Measurements from ENCODE around the gene ANGEL2. TPM values are rescaled to one million over a fixed set of nuclear protein-coding genes. Genes with fewer than 3 reads are reported as not detected.
A peak's percentile ranks its signal among the peaks of the same experiment; 100 is the strongest.

ANGEL2 gene
- total and polyA plus RNA-seq, 2 of the 13 experiments (the other 11 are each of a cell fraction or from before 2014, with no cell fraction given), result 12.3 to 25.4 TPM

DNA sequence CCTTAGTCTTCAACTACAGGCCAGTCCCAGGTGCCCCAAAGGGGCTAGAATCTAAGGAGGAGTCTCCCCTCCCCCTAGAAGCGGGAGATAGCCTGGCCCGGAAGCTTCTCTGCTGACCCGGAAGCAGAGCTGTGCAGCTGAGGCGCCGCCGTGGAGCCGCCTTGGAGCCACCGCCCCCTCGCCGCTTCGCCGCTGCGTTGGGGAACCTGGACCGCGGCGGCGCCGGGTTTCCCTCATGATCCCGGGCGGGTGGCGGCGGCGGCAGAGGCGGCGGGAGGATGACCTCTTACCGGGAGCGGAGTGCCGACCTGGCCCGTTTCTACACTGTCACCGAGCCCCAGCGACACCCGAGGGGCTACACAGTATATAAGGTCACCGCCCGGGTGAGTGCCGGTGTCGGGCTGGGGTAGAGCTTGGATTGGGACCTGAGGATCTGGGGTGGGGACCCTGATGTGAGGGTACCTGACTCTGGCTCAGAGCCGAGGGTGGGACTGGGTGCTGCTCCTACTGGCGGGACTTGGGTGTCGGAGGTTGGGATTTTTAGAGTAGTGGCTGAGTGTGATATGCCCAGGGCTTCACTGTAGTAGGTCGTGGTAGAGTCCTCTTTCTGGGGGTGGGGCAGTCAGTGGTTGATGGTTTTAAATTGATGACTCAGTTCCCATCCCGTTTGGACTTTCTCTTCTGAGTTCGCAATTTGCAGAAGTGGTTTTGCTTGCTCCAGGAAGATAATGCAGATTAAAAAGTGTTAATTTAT, 35.6 kb upstream of the ANGEL2 start, which contains the start of gene RPS6KC1 (continued):
- TF ChIP-seq FOSL2 (CRISPR knock-in tag; IDR thresholded peaks at IDR 0.05) (peak; percentile 73), ZBTB20 (CRISPR knock-in tag; IDR thresholded peaks at IDR 0.05; ENCODE audit: borderline replicate concordance, low read depth) (no peak), RFX5 (IDR thresholded peaks at IDR 0.05; ENCODE audit: low read depth, low read length) (no peak), KMT2B (CRISPR knock-in tag; IDR thresholded peaks at IDR 0.05) (peak; percentile 97), SOX13 (IDR thresholded peaks at IDR 0.05) (no peak), SOX13 (CRISPR knock-in tag; conservative IDR thresholded peaks at IDR 0.05 in 1 of 2, IDR thresholded peaks at IDR 0.05 in 1 of 2) (no peak; a peak in 1 of 4 replicates), YEATS2 (CRISPR knock-in tag; IDR thresholded peaks at IDR 0.05; ENCODE audit: borderline replicate concordance) (peak; percentile 67; the same call in 1 of the 2 replicates), ZBTB21 (CRISPR knock-in tag; IDR thresholded peaks at IDR 0.05) (no peak), SSRP1 (CRISPR knock-in tag; IDR thresholded peaks at IDR 0.05) (no peak), SUZ12 (IDR thresholded peaks at IDR 0.05; ENCODE audit: low read depth, low read length) (no peak), GRHL1 (CRISPR knock-in tag; conservative IDR thresholded peaks at IDR 0.05) (no peak), RBFOX2 (IDR thresholded peaks at IDR 0.05; ENCODE audit: low read depth, low read length) (peak; percentile 89), RNF2 (conservative IDR thresholded peaks at IDR 0.05; ENCODE audit: low read depth) (no peak), ZNF441 (CRISPR knock-in tag; IDR thresholded peaks at IDR 0.05; ENCODE audit: borderline replicate concordance) (0 out of 2 replicates have a peak, but pooled peaks have one; percentile 18), BRCA1 (CRISPR knock-in tag; IDR thresholded peaks at IDR 0.05) (peak; percentile 74; the same call in 1 of the 2 replicates), HNF4A (CRISPR knock-in tag; IDR thresholded peaks at IDR 0.05) (no peak), ZFP90 (CRISPR knock-in tag; IDR thresholded peaks at IDR 0.05; ENCODE audit: borderline replicate concordance) (peak; percentile 48; the same call in 1 of the 2 replicates), ZC3H13 (CRISPR knock-in tag; IDR thresholded peaks at IDR 0.05) (no peak), GABPA (IDR thresholded peaks at IDR 0.05; ENCODE audit: low read depth, low read length) (peak; percentile 94), GABPA (CRISPR knock-in tag; IDR thresholded peaks at IDR 0.05; ENCODE audit: low read depth) (peak; percentile 94), AGO1 (IDR thresholded peaks at IDR 0.05; ENCODE audit: low read depth, low read length, poor library complexity, severe bottlenecking) (no peak), ZMAT5 (CRISPR knock-in tag; IDR thresholded peaks at IDR 0.05; ENCODE audit: borderline replicate concordance, low read depth) (no peak), ZNF317 (CRISPR knock-in tag; IDR thresholded peaks at IDR 0.05) (0 out of 2 replicates have a peak, but pooled peaks have one; percentile 4)
- TF ChIP-seq, protein P1, sequence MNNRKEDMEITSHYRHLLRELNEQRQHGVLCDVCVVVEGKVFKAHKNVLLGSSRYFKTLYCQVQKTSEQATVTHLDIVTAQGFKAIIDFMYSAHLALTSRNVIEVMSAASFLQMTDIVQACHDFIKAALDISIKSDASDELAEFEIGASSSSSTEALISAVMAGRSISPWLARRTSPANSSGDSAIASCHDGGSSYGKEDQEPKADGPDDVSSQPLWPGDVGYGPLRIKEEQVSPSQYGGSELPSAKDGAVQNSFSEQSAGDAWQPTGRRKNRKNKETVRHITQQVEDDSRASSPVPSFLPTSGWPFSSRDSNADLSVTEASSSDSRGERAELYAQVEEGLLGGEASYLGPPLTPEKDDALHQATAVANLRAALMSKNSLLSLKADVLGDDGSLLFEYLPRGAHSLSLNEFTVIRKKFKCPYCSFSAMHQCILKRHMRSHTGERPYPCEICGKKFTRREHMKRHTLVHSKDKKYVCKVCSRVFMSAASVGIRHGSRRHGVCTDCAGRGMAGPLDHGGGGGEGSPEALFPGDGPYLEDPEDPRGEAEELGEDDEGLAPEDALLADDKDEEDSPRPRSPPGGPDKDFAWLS (CRISPR knock-in tag; IDR thresholded peaks at IDR 0.05; ENCODE audit: borderline replicate concordance), result no peak
- TF ChIP-seq, protein P2, sequence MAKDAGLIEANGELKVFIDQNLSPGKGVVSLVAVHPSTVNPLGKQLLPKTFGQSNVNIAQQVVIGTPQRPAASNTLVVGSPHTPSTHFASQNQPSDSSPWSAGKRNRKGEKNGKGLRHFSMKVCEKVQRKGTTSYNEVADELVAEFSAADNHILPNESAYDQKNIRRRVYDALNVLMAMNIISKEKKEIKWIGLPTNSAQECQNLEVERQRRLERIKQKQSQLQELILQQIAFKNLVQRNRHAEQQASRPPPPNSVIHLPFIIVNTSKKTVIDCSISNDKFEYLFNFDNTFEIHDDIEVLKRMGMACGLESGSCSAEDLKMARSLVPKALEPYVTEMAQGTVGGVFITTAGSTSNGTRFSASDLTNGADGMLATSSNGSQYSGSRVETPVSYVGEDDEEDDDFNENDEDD (CRISPR knock-in tag; IDR thresholded peaks at IDR 0.05; ENCODE audit: borderline replicate concordance), result peak; percentile 66; the same call in 1 of the 2 replicates

Measured in HepG2 (cell line).